GM19463 (cell line): ENCODE measurements around the gene RXFP4.
"Not testable (repeated sequence)": the region's sequence is repeated elsewhere in the genome, so short reads cannot be mapped to it uniquely, and the experiment has no call there.

Source experiments
- ATAC-seq: cut with Tn5 transposase; IDR thresholded peaks from one replicate; pipeline ENCODE4 v1.9.1; 2021; ENCODE audit warnings: mild to moderate bottlenecking, moderate library complexity; ENCODE audit not compliant: unreplicated experiment

Gene RXFP4

GRCh38 chr1:155929057-155929456 lies 12.4 kb upstream of the RXFP4 start:
- ATAC-seq = no peak

GRCh38 chr1:155930725-155931124 lies 10.7 kb upstream of the RXFP4 start:
- ATAC-seq = not testable (repeated sequence)

GRCh38 chr1:155931332-155932038 lies 10.0 kb upstream of the RXFP4 start:
- no peak for ATAC-seq

- no peak for ATAC-seq
These were observed 9.4 kb upstream of the RXFP4 start for GRCh38 chr1:155932081-155932480.

- no peak for ATAC-seq
These were observed 9.0 kb upstream of the RXFP4 start for GRCh38 chr1:155932487-155932886.

GRCh38 chr1:155933591-155934096 lies 7.8 kb upstream of the RXFP4 start:
- no peak for ATAC-seq

- ATAC-seq = peak; percentile 92
These were observed 7.1 kb upstream of the RXFP4 start, which contains the start of gene KHDC4 for GRCh38 chr1:155934097-155934935. Gene KHDC4 (minus strand): TSS chr1:155934413. CDS start chr1:155934373, 40 bp downstream.

GRCh38 chr1:155934936-155935590 lies 6.4 kb upstream of the RXFP4 start:
- ATAC-seq = no peak

GRCh38 chr1:155938220-155938627 lies 3.2 kb upstream of the RXFP4 start:
- no peak for ATAC-seq

GRCh38 chr1:155940482-155940992 lies 901 bp upstream of the RXFP4 start:
- no peak for ATAC-seq

GRCh38 chr1:155941845-155942531 lies 550 bp downstream of the RXFP4 start:
- no peak for ATAC-seq

- no peak for ATAC-seq
These were observed 1.2 kb downstream of the RXFP4 start for GRCh38 chr1:155942578-155943141.

- no peak for ATAC-seq
These were observed 3.0 kb downstream of the RXFP4 start for GRCh38 chr1:155944444-155944799.

- ATAC-seq = no peak
These were observed 5.3 kb downstream of the RXFP4 start for GRCh38 chr1:155946633-155947219.

GRCh38 chr1:155947292-155947691 lies 5.9 kb downstream of the RXFP4 start:
- no peak for ATAC-seq

GRCh38 chr1:155947741-155948140 lies 6.3 kb downstream of the RXFP4 start:
- no peak for ATAC-seq

- no peak for ATAC-seq
These were observed 9.4 kb downstream of the RXFP4 start for GRCh38 chr1:155950829-155951228.

GRCh38 chr1:155951753-155952504 lies 10.5 kb downstream of the RXFP4 start:
- ATAC-seq = no peak

- ATAC-seq = no peak
These were observed 11.1 kb downstream of the RXFP4 start for GRCh38 chr1:155952505-155952890.
